Bladder microvascular endothelial cell (primary cell): ENCODE measurements around the gene HDHD2. TPM values are rescaled to one million over a fixed set of nuclear protein-coding genes. Genes with fewer than 3 reads are reported as not detected.

ENCODE experiments used
- total RNA-seq: library from RNA; depleted of rRNA; stranded (reverse); fragments of >200 nt; gene quantifications from 2 replicates; pipeline ENCODE4 v1.2.3, GENCODE V29; 2014

The HDHD2 gene, protein sequence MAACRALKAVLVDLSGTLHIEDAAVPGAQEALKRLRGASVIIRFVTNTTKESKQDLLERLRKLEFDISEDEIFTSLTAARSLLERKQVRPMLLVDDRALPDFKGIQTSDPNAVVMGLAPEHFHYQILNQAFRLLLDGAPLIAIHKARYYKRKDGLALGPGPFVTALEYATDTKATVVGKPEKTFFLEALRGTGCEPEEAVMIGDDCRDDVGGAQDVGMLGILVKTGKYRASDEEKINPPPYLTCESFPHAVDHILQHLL
- total RNA-seq, result 11.2 and 17.1 TPM in 2 replicates

GRCh38 chr18:47150029-47150823 lies at the start of gene HDHD2:
Gene HDHD2, minus strand, starts transcription at chr18:47150500. Its CDS starts 14,061 bp downstream, at chr18:47136439.

GRCh38 chr18:47175898-47176575 lies 25.7 kb upstream of the HDHD2 start, which contains the start of gene IER3IP1:
Gene IER3IP1, minus strand, starts transcription at chr18:47176364. Its CDS starts 87 bp downstream, at chr18:47176277.

Other genes with a start within 250 kb of the HDHD2 start
- gene PIAS2, start 233.0 kb downstream of the HDHD2 start, total RNA-seq, result 8.9 and 20.8 TPM in 2 replicates
- gene KATNAL2, start 232.9 kb downstream of the HDHD2 start, total RNA-seq, result 0.76 and 1.5 TPM in 2 replicates
- gene ELOA2, start 114.9 kb downstream of the HDHD2 start, total RNA-seq, result not detected in 2 replicates
- 22.5 and 35.4 TPM in 2 replicates for gene IER3IP1, start 25.9 kb upstream of the HDHD2 start, total RNA-seq
- not detected in 2 replicates for gene SKOR2, start 101.2 kb upstream of the HDHD2 start, total RNA-seq